GM18505 (cell line): ENCODE measurements around the gene PRIM2.
"Not testable (repeated sequence)": the region's sequence is repeated elsewhere in the genome, so short reads cannot be mapped to it uniquely, and the experiment has no call there.

ENCODE experiments used
- ATAC-seq: cut with Tn5 transposase; IDR thresholded peaks from one replicate; pipeline ENCODE4 v1.9.1; 2021; ENCODE audit not compliant: unreplicated experiment
- POLR2A ChIP-seq: IDR thresholded peaks from 4 replicates; pipeline ENCODE4 v1.6.1; 2011; ENCODE audit warnings: borderline replicate concordance; ENCODE audit not compliant: insufficient read depth, insufficient read length; ENCODE audit errors: extremely low read depth

The PRIM2 gene

DNA sequence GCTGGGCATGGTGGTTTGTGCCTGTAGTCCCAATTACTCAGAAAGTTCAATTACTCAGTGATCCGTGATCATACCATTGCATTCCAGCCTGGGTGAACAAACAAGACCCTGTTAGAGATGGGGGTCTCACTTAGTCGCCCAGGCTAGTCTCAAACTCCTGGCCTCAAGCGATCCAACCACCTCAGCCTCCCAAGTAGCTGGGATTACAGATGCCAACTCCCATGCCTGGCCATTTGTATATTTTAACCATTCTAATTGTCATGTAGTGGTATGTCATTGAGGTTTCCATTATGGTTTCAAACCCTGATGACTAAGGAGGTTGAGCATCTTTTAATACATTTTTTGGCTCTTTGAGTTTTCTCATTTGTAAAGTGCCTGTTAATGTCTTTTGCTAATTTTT, 58.7 kb downstream of the PRIM2 start:
- ATAC-seq, result not testable (repeated sequence)

DNA sequence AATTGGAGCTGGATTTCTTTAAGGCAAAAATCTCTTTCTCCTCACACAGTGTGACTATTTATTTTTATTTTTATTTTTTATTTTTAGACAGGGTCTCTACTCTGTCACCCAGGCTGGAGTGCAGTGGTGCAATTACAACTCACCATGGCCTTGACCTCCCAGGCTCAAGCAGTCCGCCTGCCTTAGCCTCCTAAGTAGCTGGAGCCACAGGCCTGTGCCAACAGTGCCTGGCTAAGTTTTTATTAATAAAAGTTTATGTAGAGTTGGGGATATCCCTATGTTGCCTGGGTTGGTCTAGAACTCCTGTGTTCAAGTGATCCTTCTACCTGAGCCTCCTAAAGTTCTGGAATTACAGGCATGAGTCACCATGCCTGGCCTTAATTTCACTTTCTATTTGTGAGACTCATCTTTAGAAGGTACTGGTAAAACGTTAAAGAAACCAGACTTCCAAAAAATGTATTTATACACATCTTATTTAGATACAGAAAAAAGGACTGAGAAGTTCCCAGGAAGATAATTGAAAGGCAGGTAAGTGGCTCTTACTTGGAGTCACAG, 71.7 kb downstream of the PRIM2 start:
- not testable (repeated sequence) for ATAC-seq

DNA sequence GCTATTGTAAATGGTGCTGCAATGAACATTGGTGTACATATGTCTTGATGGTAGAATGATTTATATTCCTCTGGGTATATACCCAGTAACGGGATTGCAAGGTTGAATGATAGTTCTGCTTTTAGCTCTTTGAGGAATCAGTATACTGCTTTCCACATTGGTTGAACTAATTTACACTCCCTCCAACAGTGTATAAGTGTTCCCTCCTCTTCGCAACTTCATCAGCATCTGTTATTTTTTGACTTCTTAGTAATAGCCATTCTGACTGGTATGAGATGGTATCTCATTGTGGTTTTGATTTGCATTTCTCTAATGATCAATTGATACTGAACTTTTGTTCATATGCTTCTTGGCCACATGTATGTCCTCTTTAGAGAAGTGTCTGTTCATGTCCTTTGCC, 73.4 kb downstream of the PRIM2 start:
- not testable (repeated sequence) for ATAC-seq

DNA sequence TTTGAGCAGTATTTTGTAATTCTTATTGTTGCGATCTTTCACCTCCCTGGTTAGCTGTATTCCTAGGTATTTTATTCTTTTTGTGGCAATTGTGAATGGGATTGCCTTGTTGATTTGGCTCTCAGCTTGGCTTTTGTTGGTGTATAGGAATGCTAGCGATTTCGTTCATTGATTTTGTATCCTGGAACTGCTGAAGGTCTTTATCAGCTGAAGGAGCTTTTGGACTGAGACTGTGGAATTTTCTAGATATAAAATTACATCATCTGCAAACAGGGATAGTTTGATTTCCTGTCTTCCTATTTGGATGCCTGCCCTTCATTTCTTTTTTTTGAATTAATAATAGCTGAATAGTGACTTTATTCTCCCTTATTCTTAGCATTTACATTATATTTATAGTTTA, 74.6 kb downstream of the PRIM2 start:
- ATAC-seq, result not testable (repeated sequence)

DNA sequence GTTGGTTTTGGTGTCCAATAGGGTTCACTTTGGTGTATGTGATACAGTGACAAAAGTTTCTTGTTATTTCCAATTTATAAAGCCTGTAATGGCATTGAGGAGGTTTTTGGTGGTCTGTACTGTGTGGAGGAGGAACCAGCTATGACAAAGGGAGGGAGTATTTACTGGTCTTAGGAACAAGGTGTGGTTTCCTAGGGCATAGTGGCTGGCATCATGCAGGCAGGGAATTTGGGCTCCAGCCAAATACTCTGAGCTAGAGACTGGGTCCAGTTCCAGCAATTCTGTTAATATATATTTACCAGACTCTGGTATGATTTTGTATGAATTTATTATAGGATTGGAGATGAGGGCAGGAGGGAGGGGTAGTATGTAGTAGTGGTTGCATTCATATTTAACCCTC, 101.9 kb downstream of the PRIM2 start:
- not testable (repeated sequence) for ATAC-seq

DNA sequence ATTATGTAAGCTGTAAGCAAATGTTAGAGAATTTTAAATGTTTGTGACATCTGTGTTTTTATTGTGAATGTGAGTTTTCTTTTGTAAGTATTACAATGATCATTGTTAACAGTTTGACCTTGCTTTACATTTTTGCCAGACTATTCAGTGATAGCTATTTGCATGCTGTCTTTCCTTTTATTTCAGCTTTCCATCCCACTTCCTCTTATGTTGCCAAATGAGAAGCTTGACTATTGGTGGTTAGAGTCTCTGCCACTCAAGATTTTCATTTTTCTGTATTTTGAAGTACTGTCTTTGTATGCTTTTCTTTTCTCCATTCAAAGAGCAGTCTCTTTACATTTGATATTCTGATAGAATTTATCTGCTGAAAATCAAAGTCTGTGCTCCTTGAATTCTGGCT, 104.1 kb downstream of the PRIM2 start:
- no peak for ATAC-seq
- no peak for TF ChIP-seq POLR2A

DNA sequence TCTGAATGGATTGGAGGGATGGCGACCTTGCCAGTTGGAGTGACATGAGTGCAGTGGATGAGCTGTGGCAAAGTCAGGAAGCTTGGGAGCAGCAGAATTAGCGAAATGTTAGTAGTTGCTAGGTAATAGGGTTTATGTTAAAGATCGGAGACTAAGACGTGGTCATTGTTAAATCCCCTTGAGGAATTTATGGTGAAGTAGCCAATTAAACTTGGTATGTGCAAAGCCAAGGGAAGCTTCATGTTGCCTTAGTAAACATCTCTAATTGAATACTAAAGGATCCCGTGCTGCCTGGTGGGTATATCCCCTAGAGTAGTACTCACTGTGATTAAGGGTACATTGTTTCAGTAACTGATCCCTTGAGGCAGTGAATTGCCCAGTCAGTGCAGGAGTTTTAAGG, 106.0 kb downstream of the PRIM2 start:
- no peak for TF ChIP-seq POLR2A
- ATAC-seq, result no peak

DNA sequence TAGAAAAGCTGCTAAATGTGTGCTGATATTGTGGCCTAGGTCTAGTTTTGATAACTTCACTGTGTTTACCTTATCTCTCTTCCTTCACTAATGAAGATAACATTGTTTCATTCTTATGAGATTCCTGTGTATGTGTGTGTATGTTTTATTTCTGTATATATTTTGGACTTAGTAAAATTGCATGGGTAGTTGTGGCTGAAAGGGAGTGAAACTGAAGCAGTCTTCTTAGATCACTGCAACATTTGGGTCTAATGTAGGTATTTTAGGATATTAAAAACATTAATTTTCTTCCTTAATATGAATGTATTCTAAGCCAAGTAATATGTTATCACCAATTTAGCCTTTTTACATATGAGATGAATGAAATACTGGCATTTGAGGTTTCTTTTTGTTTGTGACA, 114.3 kb downstream of the PRIM2 start:
- not testable (repeated sequence) for ATAC-seq

DNA sequence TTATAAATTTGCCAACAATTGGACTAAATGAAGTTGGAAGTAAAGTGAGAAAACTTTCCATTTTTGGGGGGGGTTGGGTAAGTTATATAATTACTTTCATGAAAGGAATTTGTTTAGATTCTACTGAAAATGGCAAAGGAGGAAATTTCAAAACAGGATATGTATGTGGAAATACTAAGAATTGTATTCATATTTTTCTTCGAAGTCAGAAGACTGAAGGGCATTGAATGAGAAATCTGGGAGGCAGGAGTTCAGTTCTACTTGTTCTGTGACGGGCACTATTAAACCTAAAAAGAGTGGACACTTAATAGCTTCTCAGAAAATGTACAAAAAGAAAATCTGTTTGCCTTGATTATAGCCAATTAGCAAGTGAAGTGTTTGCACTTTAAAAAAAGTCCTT, 114.7 kb downstream of the PRIM2 start:
- ATAC-seq, result no peak
- no peak for TF ChIP-seq POLR2A

DNA sequence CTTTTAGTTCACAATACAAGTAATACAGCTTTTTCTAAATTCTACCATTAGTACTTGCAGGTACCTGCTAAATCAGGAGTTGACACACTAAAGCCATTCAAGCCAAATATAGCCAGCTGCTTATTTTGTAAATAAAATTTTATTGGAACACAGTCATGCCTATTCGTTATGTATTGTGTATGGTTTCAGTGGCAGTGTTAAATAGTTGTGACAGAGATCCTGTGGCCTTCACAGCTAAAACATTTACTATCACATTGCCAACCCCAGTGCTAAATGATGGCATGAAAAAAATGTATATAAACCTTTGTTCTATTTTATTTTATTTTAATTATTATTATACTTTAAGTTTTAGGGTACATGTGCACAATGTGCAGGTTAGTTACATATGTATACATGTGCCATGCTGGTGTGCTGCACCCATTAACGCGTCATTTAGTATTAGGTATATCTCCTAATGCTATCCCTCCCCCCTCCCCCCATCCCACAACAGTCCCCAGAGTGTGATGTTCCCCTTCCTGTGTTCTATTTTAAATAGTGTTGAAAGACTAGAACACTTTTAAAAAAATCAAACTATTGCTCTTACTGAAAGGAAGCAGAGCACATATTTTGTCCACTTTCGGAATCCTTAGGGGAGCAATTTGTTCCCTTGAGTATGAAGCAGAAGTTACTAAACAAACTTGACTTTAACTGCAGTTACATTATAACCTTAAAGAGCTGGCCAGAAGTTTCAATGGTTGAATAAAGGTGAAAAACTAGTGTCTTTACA, 115.7 kb downstream of the PRIM2 start:
- TF ChIP-seq POLR2A, result no peak
- peak; percentile 37 for ATAC-seq

DNA sequence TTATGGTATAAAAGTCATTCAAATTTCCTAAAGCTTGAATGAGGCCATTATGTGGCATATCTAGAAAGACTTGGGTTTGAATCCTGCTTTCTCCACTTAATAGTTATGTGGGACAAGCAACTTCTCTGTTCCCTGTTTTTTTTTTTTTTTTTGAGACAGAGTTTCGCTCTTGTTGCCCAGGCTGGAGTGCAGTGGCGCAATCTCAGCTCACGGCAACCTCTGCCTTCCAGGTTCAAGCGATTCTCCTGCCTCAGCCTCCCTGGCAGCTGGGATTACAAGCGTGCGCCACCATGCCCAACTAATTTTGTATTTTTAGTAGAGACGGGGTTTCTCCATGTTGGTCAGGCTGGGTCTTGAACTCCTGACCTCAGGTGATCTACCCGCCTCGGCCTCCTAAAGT, 116.4 kb downstream of the PRIM2 start:
- not testable (repeated sequence) for ATAC-seq

DNA sequence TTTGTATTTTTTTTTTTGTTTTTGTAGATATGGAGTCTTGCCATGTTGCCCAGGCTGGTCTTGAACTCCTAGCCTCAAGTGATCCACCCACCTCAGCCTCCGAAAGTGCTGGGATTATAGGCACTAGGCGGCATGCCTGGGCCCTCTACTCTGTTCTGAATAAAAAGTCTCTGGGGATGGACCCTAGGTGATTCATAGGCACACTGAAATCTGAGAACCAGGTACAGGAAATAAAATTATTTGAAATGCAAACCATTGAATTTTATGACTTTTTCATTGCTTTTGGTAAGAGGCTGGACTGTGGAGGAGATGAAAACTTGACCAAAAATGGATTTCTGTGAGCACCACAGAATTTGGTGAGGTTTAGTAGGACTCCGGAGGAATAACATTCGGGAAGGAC, 117.5 kb downstream of the PRIM2 start:
- ATAC-seq, result no peak
- no peak for TF ChIP-seq POLR2A

DNA sequence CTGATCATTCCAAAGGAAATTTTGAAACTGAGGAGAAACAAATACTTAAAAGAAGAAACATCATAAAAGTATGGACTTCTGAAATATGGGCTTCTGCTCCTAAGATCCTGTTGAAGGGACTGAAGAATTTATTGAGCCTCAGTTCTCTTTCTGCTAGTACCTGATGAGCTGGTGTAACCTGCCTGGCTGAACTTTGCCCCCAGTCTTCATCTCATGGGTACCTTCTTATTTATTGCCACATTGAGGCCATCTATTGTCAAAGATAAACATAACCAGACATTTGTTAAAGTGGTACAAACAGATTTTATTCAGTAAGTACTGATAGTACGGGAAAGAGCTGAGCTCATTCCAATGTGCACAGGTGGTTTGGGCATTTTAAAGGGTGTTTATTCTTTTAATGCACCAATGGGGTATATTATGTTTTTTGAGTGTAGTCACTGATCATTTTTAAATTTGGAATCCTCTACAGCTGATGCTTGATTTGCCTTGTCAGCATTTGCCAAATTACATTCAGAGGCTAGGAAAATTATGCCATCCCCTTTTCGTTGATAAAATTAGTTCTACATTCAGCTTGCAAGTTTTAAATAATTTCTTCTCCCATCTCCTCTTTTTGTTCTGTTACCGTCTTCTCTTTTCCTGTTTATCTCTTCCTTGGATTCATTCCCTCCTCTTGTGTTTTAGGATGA, 118.2 kb downstream of the PRIM2 start:
- no peak for ATAC-seq
- no peak for TF ChIP-seq POLR2A

DNA sequence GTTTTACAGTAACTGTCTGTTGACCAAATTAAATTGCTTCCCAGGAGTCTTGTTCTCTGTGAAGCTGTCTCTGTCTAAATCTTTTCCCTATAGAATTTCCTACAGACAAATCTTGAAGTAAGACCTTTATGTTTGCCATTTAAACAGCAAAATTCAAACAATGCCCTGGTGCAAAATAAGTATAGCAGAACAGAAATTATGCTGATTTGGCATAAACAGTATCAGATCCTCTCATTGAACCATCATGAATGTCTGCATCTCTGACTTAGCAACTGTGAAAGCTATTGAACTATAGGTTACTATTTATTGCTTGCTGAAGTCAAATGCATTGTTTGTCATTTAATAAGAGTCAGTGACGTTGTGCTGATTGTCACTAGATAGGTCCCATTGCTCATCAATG, 123.3 kb downstream of the PRIM2 start:
- ATAC-seq, result not testable (repeated sequence)

DNA sequence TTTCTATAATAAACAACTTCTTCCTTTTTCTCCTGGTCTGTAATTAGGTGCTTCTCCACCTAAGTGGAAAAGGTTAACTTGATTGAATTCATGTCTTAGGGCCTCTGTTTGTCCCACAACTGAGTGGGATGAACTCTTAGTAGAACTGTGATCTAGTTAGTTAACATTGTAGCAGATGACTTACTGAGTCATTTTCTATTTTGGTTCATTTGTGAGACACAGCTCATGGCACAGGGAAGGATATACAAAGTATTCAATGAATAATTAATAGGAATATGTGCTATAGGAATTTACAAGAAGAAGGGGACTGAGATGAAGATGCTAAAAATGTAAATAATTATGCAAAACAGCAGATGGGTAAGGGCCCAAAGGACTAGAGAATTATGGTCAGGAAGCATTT, 124.7 kb downstream of the PRIM2 start:
- not testable (repeated sequence) for ATAC-seq

DNA sequence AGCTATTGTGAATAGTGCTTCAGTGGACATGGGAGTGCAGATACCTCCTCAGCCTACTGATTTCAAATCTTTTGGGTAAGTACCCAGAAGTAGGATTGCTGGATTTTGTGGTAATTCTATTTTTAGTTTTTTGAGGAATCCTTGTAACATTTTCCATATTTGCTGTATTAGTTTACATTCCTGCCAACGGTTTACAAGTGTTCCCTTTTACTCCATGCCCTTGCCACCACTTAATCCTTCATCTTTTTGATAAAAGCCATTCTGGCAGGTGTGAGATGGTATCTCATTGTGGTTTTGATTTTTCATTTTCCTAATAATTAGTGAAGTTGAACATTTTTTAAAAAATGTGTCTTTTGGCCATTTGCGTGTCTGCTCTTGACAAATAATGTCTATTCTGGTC, 125.8 kb downstream of the PRIM2 start:
- ATAC-seq, result not testable (repeated sequence)

DNA sequence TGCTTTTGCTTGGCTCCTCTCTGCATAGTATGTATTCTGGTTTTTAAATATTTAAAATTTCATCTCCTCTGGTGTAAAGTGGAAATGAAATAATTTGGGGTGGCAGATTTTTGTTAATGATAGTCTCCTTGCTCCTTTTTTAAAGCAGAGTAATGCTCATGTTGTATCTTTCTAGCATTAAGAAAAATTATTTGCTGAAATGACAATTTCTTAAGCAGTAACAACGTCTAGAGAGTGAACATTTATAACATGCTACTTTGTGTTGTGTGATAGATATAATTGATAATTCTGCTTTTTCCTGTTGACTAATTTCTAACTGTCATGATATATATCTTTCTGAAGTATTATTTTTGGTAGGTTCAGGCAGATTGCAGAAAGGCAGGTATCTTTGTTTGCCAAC, 127.4 kb downstream of the PRIM2 start:
- not testable (repeated sequence) for ATAC-seq

DNA sequence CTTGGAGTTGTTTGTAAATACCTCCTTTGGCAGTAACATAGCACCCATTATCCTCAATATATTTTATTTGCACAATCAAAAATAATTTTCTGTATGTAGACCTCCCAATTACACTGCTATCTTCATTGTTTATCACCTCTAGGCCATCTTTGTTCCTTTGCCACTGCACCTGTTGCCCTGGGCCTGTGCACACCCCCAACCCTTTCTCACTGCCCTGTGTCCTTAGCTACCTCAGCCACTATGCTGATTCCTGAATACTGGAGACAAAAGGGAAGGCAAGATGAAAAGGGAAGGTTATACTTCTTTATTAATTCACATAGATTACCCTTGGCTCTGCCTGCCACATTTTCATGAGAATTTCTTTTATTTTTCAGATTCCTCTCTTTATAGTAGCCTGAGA, 127.9 kb downstream of the PRIM2 start:
- peak; percentile 45 for ATAC-seq

DNA sequence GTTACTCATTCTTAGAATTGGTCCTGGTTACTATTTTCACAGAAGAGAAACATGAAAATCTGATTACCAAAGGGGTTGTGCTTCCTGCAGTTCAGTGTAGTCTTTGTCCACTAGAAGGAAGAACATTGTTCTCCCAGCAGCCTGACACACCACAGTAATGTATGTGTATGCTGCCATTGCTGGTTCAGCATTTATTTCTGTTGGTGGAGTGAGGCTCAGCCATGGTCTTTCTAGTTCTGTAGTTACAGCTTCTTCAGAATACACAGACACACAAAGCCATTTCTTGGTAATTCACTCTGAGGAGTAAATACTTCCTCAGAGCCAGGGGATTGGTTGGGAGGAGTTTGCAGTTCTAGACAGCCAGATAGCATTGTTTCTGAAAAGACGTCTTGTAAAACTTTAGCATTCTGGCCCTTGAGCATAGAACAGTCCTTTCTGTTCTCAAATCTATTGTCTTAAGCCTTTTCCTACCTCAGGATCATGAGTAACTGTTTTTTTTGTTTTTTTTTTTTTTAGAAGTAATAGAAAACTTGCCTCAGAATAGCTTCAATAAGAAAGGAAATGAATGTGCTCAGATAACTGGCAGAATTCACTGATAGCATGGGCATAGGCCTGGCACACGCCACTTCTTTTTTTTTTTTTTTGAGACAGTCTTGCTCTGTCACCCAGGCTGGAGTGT, 128.5 kb downstream of the PRIM2 start:
- peak; percentile 64 for ATAC-seq

DNA sequence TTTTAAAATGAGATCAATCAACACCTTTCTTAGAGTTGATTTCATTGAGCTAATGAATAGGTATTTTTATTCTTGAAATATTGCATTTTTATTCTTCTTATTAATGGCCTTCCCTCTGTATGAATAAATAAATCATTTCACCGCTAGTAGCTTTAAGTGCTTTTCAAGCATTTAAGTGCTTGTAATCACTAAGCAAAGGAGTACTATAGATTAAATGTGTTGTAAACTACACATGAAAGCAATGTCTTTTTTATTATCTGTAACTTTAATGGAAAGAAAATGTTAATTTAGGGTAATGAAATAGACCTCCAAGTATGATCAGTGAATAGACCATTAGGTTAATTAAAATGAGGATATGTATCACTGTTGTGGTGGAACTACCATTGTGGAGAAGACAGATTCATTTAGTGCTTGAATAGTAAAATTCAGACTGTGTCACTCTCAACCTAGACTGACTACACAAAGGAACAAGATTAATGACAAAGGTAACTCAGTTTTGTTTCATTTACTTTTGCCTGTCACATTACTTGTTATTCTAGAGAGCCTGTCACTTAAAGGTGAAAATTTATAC, 132.2 kb downstream of the PRIM2 start:
- not testable (repeated sequence) for ATAC-seq
